ENCODE data around the gene GNAI2. TPM values are rescaled to one million over a fixed set of nuclear protein-coding genes. Genes with fewer than 3 reads are reported as not detected.

Gene GNAI2
- total and polyA plus RNA-seq, 2 donors from 2014 or later: 141 to 245 TPM

DNA sequence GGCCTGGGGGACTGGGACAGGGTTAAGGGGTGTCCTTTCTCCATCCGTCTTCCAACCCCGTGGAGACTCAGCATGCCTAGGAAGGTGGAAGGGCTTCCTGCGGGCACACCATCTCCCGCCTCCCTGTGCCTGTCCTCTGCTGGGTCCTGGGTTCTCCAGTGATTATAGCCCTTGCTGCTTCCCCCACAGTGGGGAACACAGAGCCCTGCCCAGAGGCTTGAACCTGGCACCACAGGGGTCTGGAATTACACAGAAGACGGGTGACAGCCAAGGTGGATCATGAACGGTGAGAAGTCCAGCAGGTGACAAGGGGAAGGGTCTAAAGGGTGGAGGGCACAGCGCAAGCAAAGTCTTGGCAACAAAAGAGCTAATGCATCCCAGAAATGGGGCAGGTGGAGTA lies 26.8 kb downstream of the GNAI2 start:
- Histone ChIP-seq H3K4me1 (ENCODE audit: control insufficient read depth in 2 of 3, insufficient read depth in 2 of 3, low read depth in 1 of 3, low read length in 3 of 3) (peaks cover 0 to 44% (median 26%) of the 10 kb centered on the region in 3 donors), H3K9ac (ENCODE audit: low read length in 3 of 3) (no peak overlapping the region), H3K4me3 (ENCODE audit: low read length in 3 of 3) (no peak overlapping the region), H3K27ac (ENCODE audit: low read depth in 2 of 2, low read length in 2 of 2) (no peak overlapping the region), H3K27me3 (ENCODE audit: control insufficient read depth, insufficient read depth, low read length) (no peaks in the 10 kb centered on the region), H3K9me3 (ENCODE audit: control insufficient read depth in 2 of 3, insufficient read depth in 1 of 3, low read length in 3 of 3) (no peaks in the 10 kb centered on the region), H3K36me3 (ENCODE audit: control insufficient read depth in 2 of 3, insufficient read depth in 3 of 3, low read length in 3 of 3) (peaks cover 0 to 6% (median 0%) of the 10 kb centered on the region in 3 donors)
- no peak for FAIRE-seq
- TF ChIP-seq, protein P1, sequence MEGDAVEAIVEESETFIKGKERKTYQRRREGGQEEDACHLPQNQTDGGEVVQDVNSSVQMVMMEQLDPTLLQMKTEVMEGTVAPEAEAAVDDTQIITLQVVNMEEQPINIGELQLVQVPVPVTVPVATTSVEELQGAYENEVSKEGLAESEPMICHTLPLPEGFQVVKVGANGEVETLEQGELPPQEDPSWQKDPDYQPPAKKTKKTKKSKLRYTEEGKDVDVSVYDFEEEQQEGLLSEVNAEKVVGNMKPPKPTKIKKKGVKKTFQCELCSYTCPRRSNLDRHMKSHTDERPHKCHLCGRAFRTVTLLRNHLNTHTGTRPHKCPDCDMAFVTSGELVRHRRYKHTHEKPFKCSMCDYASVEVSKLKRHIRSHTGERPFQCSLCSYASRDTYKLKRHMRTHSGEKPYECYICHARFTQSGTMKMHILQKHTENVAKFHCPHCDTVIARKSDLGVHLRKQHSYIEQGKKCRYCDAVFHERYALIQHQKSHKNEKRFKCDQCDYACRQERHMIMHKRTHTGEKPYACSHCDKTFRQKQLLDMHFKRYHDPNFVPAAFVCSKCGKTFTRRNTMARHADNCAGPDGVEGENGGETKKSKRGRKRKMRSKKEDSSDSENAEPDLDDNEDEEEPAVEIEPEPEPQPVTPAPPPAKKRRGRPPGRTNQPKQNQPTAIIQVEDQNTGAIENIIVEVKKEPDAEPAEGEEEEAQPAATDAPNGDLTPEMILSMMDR (IDR thresholded peaks at IDR 0.05; ENCODE audit: borderline replicate concordance, extremely low read depth, insufficient read depth): no peak
- intact Hi-C loops (cut with DNase I): no loop called here
- DNase-seq: no peak

DNA sequence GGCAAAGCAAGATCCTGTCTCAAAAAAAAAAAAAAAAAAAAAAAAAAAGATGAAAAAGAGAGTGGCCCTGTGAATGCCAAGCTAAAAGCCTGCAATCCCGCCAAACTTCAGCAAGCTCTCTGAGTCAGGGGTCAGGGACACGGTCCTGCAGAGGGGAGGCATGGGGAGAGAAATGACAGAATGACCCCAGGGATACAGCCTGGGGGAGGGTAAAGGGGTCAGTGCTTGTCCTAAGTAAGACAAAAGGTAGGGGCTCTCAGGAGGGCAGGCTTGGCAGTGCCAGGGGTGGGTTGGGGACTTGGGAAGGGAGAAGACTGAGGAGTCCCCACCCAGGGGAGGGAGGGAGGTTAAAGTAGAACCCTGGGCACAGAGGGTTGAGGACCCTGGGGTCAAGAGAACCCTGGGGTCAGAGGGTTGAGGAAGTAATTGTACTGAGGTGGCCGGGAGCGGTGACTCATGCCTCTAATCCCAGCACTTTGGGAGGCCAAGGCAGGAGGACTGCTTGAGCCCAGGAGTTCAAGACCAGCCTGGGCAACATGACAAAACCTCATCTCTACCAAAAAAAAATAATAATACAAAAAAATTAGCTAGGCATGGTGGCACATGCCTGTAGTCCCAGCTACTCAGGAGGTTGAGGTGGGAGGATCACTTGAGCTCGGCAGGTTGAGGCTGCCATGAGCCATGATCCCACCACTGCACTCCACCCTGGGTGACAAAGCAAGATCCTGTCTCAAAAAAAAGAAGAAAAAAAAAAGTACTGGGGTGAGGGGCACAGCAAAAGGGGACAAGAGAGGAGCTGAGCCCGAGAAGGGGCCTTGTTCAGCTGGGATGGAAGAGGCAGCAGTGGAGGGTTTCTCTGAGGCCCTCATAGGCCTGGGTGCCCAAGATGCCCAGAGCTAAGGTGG lies 27.7 kb downstream of the GNAI2 start:
- Histone ChIP-seq H3K4me3 (ENCODE audit: low read length in 3 of 3) (no peak overlapping the region), H3K27me3 (ENCODE audit: control insufficient read depth, insufficient read depth, low read length) (no peaks in the 10 kb centered on the region), H3K4me1 (ENCODE audit: control insufficient read depth in 2 of 3, insufficient read depth in 2 of 3, low read depth in 1 of 3, low read length in 3 of 3) (peaks cover 0 to 53% (median 28%) of the 10 kb centered on the region in 3 donors), H3K27ac (ENCODE audit: low read depth in 2 of 2, low read length in 2 of 2) (peak overlapping the region; percentile 91 to 94), H3K36me3 (ENCODE audit: control insufficient read depth in 2 of 3, insufficient read depth in 3 of 3, low read length in 3 of 3) (no peaks in the 10 kb centered on the region), H3K9ac (ENCODE audit: low read length in 3 of 3) (peak overlapping the region in 2 of 3 donors; percentile 8 to 34), H3K9me3 (ENCODE audit: control insufficient read depth in 2 of 3, insufficient read depth in 1 of 3, low read length in 3 of 3) (no peaks in the 10 kb centered on the region)
- FAIRE-seq (no peak), DNase-seq (peak in 2 of 5 donors; percentile 20 to 71)
- intact Hi-C loops (cut with DNase I): no loop called here
- TF ChIP-seq, protein P1 (IDR thresholded peaks at IDR 0.05; ENCODE audit: borderline replicate concordance, extremely low read depth, insufficient read depth): no peak

DNA sequence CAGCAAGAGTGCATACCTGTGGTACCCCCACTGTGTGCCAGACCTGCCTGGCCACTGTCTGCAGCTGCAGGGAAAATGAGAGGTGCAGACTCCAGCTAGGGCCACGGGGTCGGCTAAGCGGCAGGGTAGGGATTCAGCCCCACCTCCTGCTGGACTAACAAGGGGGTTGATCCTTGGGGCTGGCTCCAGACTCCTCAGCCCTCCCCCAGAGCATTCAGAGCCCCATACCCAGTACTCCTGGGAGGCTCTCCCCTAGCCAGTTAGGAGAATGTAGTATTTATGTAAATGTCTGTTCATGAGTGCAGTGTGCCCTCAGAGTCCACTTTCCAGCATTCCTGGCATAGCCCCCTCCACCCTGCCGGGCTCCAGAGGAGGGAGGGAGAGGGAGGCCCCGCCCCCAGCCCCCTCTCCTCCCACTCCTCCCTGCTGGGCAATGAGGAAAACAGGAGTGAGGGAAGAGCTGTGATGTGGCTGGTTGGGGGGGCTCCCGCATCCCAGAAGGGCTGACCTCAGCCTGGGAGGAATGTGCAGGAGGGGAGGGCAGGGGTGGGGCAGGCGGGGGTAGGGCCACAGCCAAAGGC lies 28.5 kb downstream of the GNAI2 start:
- intact Hi-C loops (cut with DNase I): no loop called here
- Histone ChIP-seq H3K9ac (ENCODE audit: low read length in 3 of 3) (peak overlapping the region in 2 of 3 donors; percentile 8 to 34), H3K9me3 (ENCODE audit: control insufficient read depth in 2 of 3, insufficient read depth in 1 of 3, low read length in 3 of 3) (no peaks in the 10 kb centered on the region)

More for the DNA sequence above, 28.5 kb downstream of the GNAI2 start:
- Histone ChIP-seq H3K4me3 (ENCODE audit: low read length in 3 of 3) (no peak overlapping the region), H3K27me3 (ENCODE audit: control insufficient read depth, insufficient read depth, low read length) (no peaks in the 10 kb centered on the region), H3K36me3 (ENCODE audit: control insufficient read depth in 2 of 3, insufficient read depth in 3 of 3, low read length in 3 of 3) (no peaks in the 10 kb centered on the region), H3K4me1 (ENCODE audit: control insufficient read depth in 2 of 3, insufficient read depth in 2 of 3, low read depth in 1 of 3, low read length in 3 of 3) (peaks cover 0 to 56% (median 28%) of the 10 kb centered on the region in 3 donors), H3K27ac (ENCODE audit: low read depth in 2 of 2, low read length in 2 of 2) (peak overlapping the region; percentile 91 to 94)
- peak; percentile 97 to 99 (median 98) for DNase-seq
- TF ChIP-seq, protein P1 (IDR thresholded peaks at IDR 0.05; ENCODE audit: borderline replicate concordance, extremely low read depth, insufficient read depth): no peak
- FAIRE-seq: no peak

Measured in kidney (tissue), 14 donors.